GM12878 (cell line): ENCODE data around the gene DCLRE1B. TPM values are rescaled to one million over a fixed set of nuclear protein-coding genes. Genes with fewer than 3 reads are reported as not detected.

Experiments used
- CREB1 ChIP-seq: IDR thresholded peaks from 2 replicates; pipeline ENCODE4 v1.6.1; 2012; ENCODE audit warnings: low read depth, mild to moderate bottlenecking, inconsistent platforms
- ETV6 ChIP-seq, 2 experiments: fragments of 450-650 bp in 1 of 2; IDR thresholded peaks in 1 of 2; conservative IDR thresholded peaks in 1 of 2; 2 replicates each; pipeline ENCODE4 v1.6.1; 2014; ENCODE audit warnings: antibody characterized with exemption in 1 of 2, borderline replicate concordance in 1 of 2, low read depth in 1 of 2, mild to moderate bottlenecking in 1 of 2, moderate library complexity in 1 of 2
- IKZF2 ChIP-seq, 2 experiments: fragments of 450-650 bp; IDR thresholded peaks; 2 replicates each; pipeline ENCODE4 v1.6.1; 2017; ENCODE audit warnings: mild to moderate bottlenecking in 2 of 2, moderate library complexity in 2 of 2
- MEF2A ChIP-seq: IDR thresholded peaks from 2 replicates; pipeline ENCODE4 v1.6.1; 2011; ENCODE audit warnings: low read depth, mild to moderate bottlenecking, low read length, moderate library complexity; ENCODE audit not compliant: insufficient read depth
- POLR2AphosphoS5 ChIP-seq: IDR thresholded peaks from 2 replicates; pipeline ENCODE4 v1.6.1; 2011; ENCODE audit warnings: mild to moderate bottlenecking, low read length, inconsistent platforms
- POU2F2 ChIP-seq: IDR thresholded peaks from 3 replicates; pipeline ENCODE4 v1.6.1; 2011; ENCODE audit warnings: low read depth, mild to moderate bottlenecking, low read length, borderline replicate concordance
- RAD51 ChIP-seq: fragments of 450-650 bp; IDR thresholded peaks from 2 replicates; pipeline ENCODE4 v1.6.1; 2016; ENCODE audit warnings: moderate library complexity, mild to moderate bottlenecking, inconsistent platforms
- RELA ChIP-seq: fragments of 450-650 bp; IDR thresholded peaks from 2 replicates; pipeline ENCODE4 v1.8.0; 2014; ENCODE audit warnings: borderline replicate concordance; ENCODE audit not compliant: partially characterized antibody
- RUNX3 ChIP-seq: IDR thresholded peaks from 2 replicates; pipeline ENCODE4 v1.6.1; 2012; ENCODE audit warnings: low read length, inconsistent platforms
- SREBF1 ChIP-seq: IDR thresholded peaks from 2 replicates; pipeline ENCODE4 v1.6.1; 2012; ENCODE audit warnings: mild to moderate bottlenecking, low read length
- STAT1 ChIP-seq: fragments of 450-650 bp; conservative IDR thresholded peaks from 2 replicates; pipeline ENCODE4 v1.6.1; 2014; ENCODE audit warnings: antibody characterized with exemption, mild to moderate bottlenecking
- TAF1 ChIP-seq: IDR thresholded peaks from 2 replicates; pipeline ENCODE4 v1.6.1; 2011; ENCODE audit warnings: mild to moderate bottlenecking, low read depth, low read length, borderline replicate concordance
- TBL1XR1 ChIP-seq: IDR thresholded peaks from 2 replicates; pipeline ENCODE4 v1.6.1; 2012; ENCODE audit warnings: low read depth, low read length, improper control_type of control experiment
- TCF7 ChIP-seq: IDR thresholded peaks from 2 replicates; pipeline ENCODE4 v1.6.1; 2014; ENCODE audit warnings: antibody characterized with exemption, borderline replicate concordance
- WRNIP1 ChIP-seq: IDR thresholded peaks from 2 replicates; pipeline ENCODE4 v1.6.1; 2011; ENCODE audit warnings: low read depth, low read length, improper control_type of control experiment, borderline replicate concordance
- ZNF622 ChIP-seq: fragments of 450-650 bp; IDR thresholded peaks from 2 replicates; pipeline ENCODE4 v1.6.1; 2017; ENCODE audit warnings: mild to moderate bottlenecking, inconsistent platforms
- ZSCAN29 ChIP-seq: fragments of 450-650 bp; IDR thresholded peaks from 2 replicates; pipeline ENCODE4 v1.6.1; 2017; ENCODE audit warnings: mild to moderate bottlenecking, moderate library complexity
- polyA plus RNA-seq, 11 experiments: library from polyadenylated mRNA; depleted of rRNA in 4 of 11; unstranded in 6 of 11; stranded (reverse) in 5 of 11; fragments of >200 nt; fragmentation: Nextera tagmentation in 4 of 11; fragmentation: Illumina TruSeq in 1 of 11; extraction: Ambion mirVana in 4 of 11; extraction: Trizol in 1 of 11; gene quantifications; 1 replicate in 1 of 11; 2 replicates in 10 of 11; pipeline versions ENCODE4 v1.2.1 to v1.2.3, GENCODE V29; 2011 to 2016; ENCODE audit warnings: inconsistent platforms in 2 of 11, missing spikeins in 2 of 11, low read depth in 1 of 11
- total RNA-seq, 4 experiments: library from RNA; depleted of rRNA in 3 of 4; stranded (reverse); fragments of >200 nt in 3 of 4; fragmentation: Illumina TruSeq in 1 of 4; extraction: Trizol in 1 of 4; gene quantifications; 2 replicates each; pipeline versions ENCODE4 v1.2.1 to v1.2.3, GENCODE V29; 2013 to 2021
- TF ChIP-seq, protein P1 (sequence below): fragments of 450-650 bp; IDR thresholded peaks from 2 replicates; pipeline ENCODE4 v1.6.1; 2016; ENCODE audit warnings: mild to moderate bottlenecking
- TF ChIP-seq, protein P2 (sequence below): IDR thresholded peaks from 2 replicates; pipeline ENCODE4 v1.6.1; 2012; ENCODE audit warnings: low read depth, low read length, improper control_type of control experiment
- TF ChIP-seq, protein P3 (sequence below): IDR thresholded peaks from 2 replicates; pipeline ENCODE4 v1.6.1; 2011; ENCODE audit warnings: mild to moderate bottlenecking, low read depth, low read length, moderate library complexity; ENCODE audit not compliant: insufficient replicate concordance
- TF ChIP-seq, protein P4 (sequence below): fragments of 450-650 bp; IDR thresholded peaks from 2 replicates; pipeline ENCODE4 v1.6.1; 2016; ENCODE audit warnings: mild to moderate bottlenecking
- TF ChIP-seq, protein P5 (sequence below): fragments of 450-650 bp; IDR thresholded peaks from 2 replicates; pipeline ENCODE4 v1.6.1; 2017; ENCODE audit warnings: mild to moderate bottlenecking, low read depth, inconsistent platforms; ENCODE audit not compliant: poor library complexity, severe bottlenecking
- TF ChIP-seq, protein P6 (sequence below): fragments of 450-650 bp; conservative IDR thresholded peaks from 2 replicates; pipeline ENCODE4 v1.6.1; 2017; ENCODE audit warnings: mild to moderate bottlenecking, moderate library complexity

The DCLRE1B gene
- total and polyA plus RNA-seq, 10 of the 15 experiments (the other 5 are each of a cell fraction or from before 2014, with no cell fraction given): 5.4 to 18.3 (median 13.4) TPM

DNA sequence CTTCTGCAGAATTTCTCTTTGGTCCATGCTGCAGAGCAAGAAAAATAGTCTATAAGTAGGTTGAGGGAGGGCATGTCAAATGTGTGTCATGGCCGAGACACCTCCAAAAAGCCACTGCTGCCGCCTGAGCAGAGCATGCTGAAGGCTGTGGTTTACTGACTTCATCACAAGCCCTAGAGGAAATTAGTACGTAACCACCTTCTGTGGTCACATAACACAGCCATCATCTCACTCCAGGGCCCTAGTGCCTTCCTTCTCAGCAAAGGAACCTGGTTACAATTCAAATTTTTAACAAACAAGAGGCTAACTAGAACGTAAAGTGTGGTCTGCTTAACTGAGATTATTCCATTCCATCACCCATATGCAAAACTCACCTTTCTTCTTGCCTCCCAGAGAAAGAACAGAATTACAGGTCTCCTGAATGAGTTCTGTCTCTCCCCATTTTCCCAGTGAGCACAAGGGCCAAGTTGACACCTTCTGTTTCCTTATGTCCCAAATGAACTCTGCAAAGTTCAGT is 33.5 kb upstream of the DCLRE1B start, which contains the start of gene PTPN22 (continued):
- TF ChIP-seq, protein P1, sequence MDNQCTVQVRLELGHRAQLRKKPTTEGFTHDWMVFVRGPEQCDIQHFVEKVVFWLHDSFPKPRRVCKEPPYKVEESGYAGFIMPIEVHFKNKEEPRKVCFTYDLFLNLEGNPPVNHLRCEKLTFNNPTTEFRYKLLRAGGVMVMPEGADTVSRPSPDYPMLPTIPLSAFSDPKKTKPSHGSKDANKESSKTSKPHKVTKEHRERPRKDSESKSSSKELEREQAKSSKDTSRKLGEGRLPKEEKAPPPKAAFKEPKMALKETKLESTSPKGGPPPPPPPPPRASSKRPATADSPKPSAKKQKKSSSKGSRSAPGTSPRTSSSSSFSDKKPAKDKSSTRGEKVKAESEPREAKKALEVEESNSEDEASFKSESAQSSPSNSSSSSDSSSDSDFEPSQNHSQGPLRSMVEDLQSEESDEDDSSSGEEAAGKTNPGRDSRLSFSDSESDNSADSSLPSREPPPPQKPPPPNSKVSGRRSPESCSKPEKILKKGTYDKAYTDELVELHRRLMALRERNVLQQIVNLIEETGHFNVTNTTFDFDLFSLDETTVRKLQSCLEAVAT: peak; percentile 98
- TF ChIP-seq WRNIP1 (no peak), RUNX3 (peak; percentile 100), ZSCAN29 (no peak), TCF7 (0 out of 2 replicates have a peak, but pooled peaks have one; percentile 23), RELA (peak; percentile 42), ZNF622 (no peak), CREB1 (peak; percentile 96), IKZF2 (IDR thresholded peaks at IDR 0.05) (peak; percentile 49 to 76; a peak in 3 of 4 replicates), STAT1 (no peak), MEF2A (peak; percentile 73; the same call in 1 of the 2 replicates), RAD51 (peak; percentile 58), TBL1XR1 (no peak), ETV6 (conservative IDR thresholded peaks at IDR 0.05 in 1 of 2, IDR thresholded peaks at IDR 0.05 in 1 of 2; ENCODE audit: borderline replicate concordance in 1 of 2, low read depth in 1 of 2) (peak; percentile 60 to 61; a peak in 1 of 4 replicates), TAF1 (peak; percentile 89), SREBF1 (no peak), POU2F2 (peak; percentile 91), POLR2AphosphoS5 (peak; percentile 95)
- TF ChIP-seq, protein P2, sequence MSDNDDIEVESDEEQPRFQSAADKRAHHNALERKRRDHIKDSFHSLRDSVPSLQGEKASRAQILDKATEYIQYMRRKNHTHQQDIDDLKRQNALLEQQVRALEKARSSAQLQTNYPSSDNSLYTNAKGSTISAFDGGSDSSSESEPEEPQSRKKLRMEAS: peak; percentile 73; the same call in 1 of the 2 replicates
- TF ChIP-seq, protein P3, sequence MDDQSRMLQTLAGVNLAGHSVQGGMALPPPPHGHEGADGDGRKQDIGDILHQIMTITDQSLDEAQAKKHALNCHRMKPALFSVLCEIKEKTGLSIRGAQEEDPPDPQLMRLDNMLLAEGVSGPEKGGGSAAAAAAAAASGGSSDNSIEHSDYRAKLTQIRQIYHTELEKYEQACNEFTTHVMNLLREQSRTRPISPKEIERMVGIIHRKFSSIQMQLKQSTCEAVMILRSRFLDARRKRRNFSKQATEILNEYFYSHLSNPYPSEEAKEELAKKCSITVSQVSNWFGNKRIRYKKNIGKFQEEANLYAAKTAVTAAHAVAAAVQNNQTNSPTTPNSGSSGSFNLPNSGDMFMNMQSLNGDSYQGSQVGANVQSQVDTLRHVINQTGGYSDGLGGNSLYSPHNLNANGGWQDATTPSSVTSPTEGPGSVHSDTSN: no peak
- TF ChIP-seq, protein P4, sequence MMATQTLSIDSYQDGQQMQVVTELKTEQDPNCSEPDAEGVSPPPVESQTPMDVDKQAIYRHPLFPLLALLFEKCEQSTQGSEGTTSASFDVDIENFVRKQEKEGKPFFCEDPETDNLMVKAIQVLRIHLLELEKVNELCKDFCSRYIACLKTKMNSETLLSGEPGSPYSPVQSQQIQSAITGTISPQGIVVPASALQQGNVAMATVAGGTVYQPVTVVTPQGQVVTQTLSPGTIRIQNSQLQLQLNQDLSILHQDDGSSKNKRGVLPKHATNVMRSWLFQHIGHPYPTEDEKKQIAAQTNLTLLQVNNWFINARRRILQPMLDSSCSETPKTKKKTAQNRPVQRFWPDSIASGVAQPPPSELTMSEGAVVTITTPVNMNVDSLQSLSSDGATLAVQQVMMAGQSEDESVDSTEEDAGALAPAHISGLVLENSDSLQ: peak; percentile 58
- TF ChIP-seq, protein P5, sequence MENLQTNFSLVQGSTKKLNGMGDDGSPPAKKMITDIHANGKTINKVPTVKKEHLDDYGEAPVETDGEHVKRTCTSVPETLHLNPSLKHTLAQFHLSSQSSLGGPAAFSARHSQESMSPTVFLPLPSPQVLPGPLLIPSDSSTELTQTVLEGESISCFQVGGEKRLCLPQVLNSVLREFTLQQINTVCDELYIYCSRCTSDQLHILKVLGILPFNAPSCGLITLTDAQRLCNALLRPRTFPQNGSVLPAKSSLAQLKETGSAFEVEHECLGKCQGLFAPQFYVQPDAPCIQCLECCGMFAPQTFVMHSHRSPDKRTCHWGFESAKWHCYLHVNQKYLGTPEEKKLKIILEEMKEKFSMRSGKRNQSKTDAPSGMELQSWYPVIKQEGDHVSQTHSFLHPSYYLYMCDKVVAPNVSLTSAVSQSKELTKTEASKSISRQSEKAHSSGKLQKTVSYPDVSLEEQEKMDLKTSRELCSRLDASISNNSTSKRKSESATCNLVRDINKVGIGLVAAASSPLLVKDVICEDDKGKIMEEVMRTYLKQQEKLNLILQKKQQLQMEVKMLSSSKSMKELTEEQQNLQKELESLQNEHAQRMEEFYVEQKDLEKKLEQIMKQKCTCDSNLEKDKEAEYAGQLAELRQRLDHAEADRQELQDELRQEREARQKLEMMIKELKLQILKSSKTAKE: peak; percentile 85
- TF ChIP-seq, protein P6, sequence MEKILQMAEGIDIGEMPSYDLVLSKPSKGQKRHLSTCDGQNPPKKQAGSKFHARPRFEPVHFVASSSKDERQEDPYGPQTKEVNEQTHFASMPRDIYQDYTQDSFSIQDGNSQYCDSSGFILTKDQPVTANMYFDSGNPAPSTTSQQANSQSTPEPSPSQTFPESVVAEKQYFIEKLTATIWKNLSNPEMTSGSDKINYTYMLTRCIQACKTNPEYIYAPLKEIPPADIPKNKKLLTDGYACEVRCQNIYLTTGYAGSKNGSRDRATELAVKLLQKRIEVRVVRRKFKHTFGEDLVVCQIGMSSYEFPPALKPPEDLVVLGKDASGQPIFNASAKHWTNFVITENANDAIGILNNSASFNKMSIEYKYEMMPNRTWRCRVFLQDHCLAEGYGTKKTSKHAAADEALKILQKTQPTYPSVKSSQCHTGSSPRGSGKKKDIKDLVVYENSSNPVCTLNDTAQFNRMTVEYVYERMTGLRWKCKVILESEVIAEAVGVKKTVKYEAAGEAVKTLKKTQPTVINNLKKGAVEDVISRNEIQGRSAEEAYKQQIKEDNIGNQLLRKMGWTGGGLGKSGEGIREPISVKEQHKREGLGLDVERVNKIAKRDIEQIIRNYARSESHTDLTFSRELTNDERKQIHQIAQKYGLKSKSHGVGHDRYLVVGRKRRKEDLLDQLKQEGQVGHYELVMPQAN: peak; percentile 14; the same call in 1 of the 2 replicates
